ENCODE data around the gene NOTCH1.

The NOTCH1 gene

DNA sequence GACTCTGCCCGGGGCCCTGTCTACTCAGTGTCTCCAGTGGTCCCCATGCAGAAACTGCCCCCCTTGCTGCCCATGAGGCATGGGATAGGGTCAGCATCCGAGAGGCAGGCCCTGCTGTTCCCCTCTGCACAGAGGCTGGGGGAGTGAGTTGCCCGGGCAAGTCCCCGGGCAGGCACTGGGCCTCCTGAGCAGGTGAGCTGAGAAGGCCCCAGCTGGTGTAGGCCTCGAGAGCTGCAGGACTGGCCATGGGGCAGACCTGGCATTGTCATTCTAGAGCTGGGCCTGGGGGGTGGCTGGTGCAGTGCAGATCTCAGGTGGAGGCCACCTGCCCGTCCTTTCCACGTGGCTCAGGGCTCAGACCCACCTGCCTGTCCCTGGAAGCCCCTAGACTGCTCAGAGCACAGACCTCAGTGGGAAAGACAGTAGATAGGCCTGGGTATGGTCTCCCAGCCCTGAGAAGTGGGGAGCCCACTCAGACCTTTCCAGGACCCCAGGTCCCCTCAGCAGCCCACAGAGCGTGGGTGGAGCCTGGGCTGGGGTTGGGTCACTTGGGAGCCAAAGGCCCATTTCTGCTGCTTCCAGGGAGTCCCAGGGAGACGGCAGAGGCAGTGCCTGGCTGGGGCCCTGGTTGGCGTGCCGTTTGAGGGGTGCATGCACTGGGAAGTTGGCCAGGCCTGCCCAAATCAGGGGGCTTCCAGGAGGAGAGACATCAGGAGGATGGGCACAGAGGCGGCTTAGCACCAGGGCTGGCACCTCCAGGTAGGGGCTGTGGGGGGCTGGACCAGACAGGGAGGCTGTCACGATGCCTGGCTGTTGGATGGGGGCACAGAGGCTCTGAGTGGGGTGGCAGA lies 4.8 kb upstream of the NOTCH1 start:
- Histone ChIP-seq H3K4me3 (ENCODE audit: low read depth, low read length) (no peak overlapping the region), H3K36me3 (no peaks in the 10 kb centered on the region), H3K9me3 (ENCODE audit: severe bottlenecking) (no peaks in the 10 kb centered on the region), H3K27me3 (ENCODE audit: insufficient read depth, low read depth, severe bottlenecking) (no peaks in the 10 kb centered on the region), H3K27ac (peak overlapping the region; percentile 88)
- DNase-seq, result peak; percentile 71
- no peak for TF ChIP-seq CTCF (IDR thresholded peaks at IDR 0.05; ENCODE audit: low read depth, low read length)

GRCh38 chr9:136549010-136549980 lies 3.4 kb upstream of the NOTCH1 start:
- TF ChIP-seq CTCF (IDR thresholded peaks at IDR 0.05; ENCODE audit: low read depth, low read length), result no peak
- Histone ChIP-seq H3K4me3 (ENCODE audit: low read depth, low read length) (no peak overlapping the region), H3K27me3 (ENCODE audit: insufficient read depth, low read depth, severe bottlenecking) (no peaks in the 10 kb centered on the region), H3K27ac (peak overlapping the region; percentile 88), H3K36me3 (no peaks in the 10 kb centered on the region; the same call in 1 of the 2 replicates), H3K9me3 (ENCODE audit: severe bottlenecking) (no peaks in the 10 kb centered on the region)
- DNase-seq, result no peak

GRCh38 chr9:136547508-136548215 lies 1.8 kb upstream of the NOTCH1 start:
- Histone ChIP-seq H3K9me3 (ENCODE audit: severe bottlenecking) (no peaks in the 10 kb centered on the region), H3K36me3 (peaks cover 15% of the 10 kb centered on the region), H3K27me3 (ENCODE audit: insufficient read depth, low read depth, severe bottlenecking) (no peaks in the 10 kb centered on the region), H3K27ac (peak overlapping the region; percentile 81), H3K4me3 (ENCODE audit: low read depth, low read length) (no peak overlapping the region)
- TF ChIP-seq CTCF (IDR thresholded peaks at IDR 0.05; ENCODE audit: low read depth, low read length), result no peak
- DNase-seq, result no peak

DNA sequence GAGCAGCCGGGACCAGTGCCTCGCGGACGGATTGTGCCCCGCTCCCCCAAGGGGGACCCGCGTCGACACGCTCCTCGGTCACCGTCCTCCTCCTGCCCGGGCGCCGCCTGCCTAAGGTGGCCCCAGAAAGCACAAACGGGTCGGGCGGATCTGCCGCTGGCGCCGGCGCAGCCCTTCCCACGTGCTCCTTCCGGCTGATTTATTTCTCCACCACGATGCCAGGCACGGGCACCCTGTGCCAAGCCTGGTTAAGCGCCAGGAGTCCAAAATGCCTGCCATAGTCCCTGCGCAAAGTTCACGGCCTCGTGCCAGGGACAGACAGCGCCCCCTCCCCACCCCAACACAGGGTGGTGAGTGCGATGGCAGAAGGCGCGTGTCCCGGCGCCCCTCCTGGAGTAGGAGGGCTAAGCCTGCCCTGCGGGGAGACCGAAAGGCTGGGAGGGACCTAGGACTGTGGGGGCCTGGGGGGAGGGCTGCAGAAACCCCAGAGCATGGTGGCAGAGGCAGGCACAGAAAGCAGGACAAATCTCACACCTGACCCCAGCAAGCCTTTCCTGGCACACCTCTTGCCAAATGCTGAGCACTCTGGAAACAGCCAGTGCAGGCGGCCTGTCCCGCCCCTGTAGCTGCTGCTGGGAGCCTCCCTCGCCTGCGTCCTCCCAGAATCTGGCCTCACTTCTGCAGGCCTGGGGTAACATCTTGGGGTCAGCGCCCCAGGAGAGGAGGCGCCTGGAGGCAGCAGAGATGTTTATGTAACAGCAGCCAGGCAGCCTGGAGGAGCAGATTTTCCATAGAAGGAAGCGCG lies 1.1 kb upstream of the NOTCH1 start:
- Histone ChIP-seq H3K27ac (peak overlapping the region; percentile 81), H3K36me3 (peaks cover 19% of the 10 kb centered on the region), H3K27me3 (ENCODE audit: insufficient read depth, low read depth, severe bottlenecking) (no peaks in the 10 kb centered on the region), H3K9me3 (ENCODE audit: severe bottlenecking) (no peaks in the 10 kb centered on the region), H3K4me3 (ENCODE audit: low read depth, low read length) (peak overlapping the region; percentile 53)
- DNase-seq, result no peak
- TF ChIP-seq CTCF (IDR thresholded peaks at IDR 0.05; ENCODE audit: low read depth, low read length), result no peak

DNA sequence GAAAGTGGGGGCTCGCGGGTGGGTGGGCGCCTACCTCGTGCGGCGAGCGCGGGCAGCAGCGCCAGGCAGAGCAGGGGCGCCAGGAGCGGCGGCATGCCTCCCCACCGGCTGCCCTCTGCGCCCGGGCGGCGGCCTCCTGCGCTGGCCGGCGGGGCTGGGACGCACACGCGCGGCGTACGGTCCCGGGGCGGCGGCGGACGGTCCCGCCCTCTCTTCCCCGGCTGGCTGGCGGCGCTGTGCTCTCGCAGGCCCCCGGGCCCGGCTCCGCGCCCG lies 220 bp downstream of the NOTCH1 start:
- Histone ChIP-seq H3K36me3 (peaks cover 32% of the 10 kb centered on the region), H3K27ac (peak overlapping the region; percentile 66), H3K9me3 (ENCODE audit: severe bottlenecking) (no peaks in the 10 kb centered on the region), H3K4me3 (ENCODE audit: low read depth, low read length) (peak overlapping the region; percentile 83), H3K27me3 (ENCODE audit: insufficient read depth, low read depth, severe bottlenecking) (no peaks in the 10 kb centered on the region)
- TF ChIP-seq CTCF (IDR thresholded peaks at IDR 0.05; ENCODE audit: low read depth, low read length), result no peak
- DNase-seq, result no peak
